ENCODE results near the gene PCTP.

The PCTP gene

DNA sequence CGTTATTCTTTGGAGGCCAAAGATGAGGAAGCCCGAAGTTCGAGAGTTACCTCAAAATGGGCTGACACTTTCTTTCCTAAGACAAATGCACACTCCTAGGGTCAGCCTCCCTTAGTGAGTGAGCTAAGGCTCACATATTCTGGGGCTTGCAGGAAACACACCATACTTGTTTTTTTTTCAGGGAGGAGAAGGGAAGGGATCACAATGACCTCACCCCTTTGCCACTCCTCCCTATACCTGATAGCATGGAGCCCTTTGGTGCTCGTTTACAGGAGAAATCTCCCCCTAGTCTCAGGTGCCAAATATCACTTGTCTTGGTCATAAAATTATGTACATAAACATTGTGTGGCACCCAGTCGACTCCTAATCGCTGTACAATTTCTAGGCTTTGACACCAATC is 23.6 kb upstream of the PCTP start:
- in situ Hi-C loops (cut with MboI; ENCODE audit: low sequenced_read_pairs) = no loop called here

DNA sequence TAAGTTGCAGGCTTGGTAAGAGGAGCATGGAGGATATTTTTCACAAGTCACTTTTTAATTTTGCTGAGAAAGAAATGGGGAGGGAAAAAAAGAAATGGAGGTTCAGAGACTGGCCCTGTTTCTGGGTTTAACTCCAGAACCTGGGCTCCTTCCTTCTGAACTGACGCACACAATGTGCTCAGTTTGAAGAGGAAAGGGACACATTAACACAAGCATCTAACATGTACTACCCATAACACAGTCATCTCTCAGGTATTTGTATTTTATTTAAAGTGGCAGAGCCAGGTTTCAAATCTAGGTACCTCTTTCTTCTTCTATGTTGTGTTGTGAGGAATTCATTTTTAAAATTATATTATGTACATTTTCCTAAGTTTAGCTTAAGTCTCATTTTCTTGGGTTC is 22.9 kb upstream of the PCTP start:
- in situ Hi-C loops (cut with MboI; ENCODE audit: low sequenced_read_pairs) = no loop called here

DNA sequence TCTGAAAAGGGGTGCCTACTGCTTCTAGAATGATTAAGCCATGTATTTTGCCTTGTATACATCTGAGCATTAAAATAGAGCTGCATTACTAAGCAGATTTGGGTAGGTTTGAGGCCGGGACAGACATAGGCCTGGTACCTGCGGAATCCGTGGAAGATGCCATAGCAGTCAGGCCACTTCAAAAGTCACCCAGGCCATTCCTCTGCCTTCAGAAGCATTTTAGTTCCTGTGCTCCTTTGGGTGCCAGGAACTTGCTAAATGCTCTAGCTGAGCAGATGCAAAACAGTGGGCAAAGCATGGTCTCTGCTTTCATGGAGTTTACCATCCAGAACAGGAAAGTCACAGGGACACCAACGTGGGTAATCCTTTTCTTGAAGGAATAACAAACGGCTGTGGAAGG is 22.5 kb upstream of the PCTP start:
- in situ Hi-C loops (cut with MboI; ENCODE audit: low sequenced_read_pairs) = no loop called here

DNA sequence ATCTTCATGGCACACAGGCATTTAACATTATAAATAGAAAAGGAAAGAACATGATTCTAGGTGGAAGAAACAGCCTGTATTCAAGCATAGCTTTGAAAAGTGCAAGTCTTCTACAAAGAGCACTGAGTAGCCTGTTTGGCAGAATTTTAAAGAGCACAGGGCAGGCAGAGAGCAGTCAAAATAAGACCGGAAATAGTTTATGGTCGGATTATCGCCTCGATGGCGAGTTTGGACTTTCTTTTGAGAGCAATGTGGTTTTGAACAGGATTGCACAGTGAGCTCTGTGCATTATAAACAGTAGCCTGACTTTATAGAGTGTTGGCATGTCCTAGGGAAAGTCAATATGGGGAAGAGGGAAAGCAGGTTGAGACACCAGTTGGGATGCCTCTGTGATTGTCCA is 22.0 kb upstream of the PCTP start:
- in situ Hi-C loops (cut with MboI; ENCODE audit: low sequenced_read_pairs) = no loop called here

DNA sequence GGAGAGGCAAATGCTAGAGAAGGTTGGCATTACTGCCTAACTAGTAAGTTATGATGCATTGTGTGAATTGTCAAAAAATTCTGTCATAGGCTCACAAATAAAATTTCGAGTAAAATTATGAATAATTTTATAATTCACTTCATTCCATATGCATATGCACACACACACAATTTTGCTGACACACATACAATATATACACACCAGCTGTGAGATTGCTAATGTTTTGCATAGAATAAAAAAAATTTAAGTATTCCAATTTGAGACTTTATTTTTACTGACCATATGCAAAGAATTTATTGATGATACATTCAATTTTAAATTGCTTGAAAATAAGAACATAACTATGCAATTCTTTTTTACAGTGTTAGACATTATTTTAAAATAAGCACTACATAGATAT is 21.4 kb upstream of the PCTP start:
- in situ Hi-C loops (cut with MboI; ENCODE audit: low sequenced_read_pairs) = no loop called here

DNA sequence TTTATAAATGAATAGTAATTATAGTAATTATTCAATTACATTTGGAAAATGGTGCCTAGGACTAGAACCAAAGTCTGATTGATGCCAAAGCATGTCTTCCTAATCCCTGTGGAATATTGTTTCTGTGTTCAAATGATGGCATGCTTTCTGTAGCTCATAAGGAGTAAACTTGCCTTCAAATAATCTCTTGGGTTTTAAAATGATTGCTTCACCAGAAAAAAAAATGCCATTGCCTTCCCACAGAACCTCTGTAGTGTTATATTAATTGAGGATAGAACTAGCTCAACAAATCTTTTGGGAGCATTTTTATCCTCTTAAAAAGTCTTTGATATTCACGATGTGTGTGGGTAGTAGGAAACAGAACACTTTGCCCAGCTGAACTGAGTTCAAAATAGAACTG is 20.5 kb upstream of the PCTP start:
- in situ Hi-C loops (cut with MboI; ENCODE audit: low sequenced_read_pairs) = no loop called here

DNA sequence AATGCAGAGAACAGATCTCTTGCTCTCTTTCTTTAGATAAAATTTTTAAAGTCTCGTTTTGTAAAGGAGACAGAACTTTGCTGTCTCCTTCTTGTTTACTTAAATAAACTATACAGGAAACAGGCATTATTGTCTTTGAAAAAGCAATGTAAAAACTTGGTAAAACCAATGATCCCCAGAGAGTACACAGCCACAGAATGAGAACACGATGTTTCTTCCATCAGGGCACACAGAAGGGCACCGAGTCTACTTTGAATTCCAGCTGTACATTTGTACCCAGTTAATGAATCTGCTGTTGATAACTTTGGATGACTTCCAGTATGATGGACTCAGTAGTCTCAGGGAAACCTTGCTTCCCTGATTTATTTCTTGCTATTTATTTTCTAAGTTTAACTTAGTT is 20.0 kb upstream of the PCTP start:
- in situ Hi-C loops (cut with MboI; ENCODE audit: low sequenced_read_pairs) = no loop called here

DNA sequence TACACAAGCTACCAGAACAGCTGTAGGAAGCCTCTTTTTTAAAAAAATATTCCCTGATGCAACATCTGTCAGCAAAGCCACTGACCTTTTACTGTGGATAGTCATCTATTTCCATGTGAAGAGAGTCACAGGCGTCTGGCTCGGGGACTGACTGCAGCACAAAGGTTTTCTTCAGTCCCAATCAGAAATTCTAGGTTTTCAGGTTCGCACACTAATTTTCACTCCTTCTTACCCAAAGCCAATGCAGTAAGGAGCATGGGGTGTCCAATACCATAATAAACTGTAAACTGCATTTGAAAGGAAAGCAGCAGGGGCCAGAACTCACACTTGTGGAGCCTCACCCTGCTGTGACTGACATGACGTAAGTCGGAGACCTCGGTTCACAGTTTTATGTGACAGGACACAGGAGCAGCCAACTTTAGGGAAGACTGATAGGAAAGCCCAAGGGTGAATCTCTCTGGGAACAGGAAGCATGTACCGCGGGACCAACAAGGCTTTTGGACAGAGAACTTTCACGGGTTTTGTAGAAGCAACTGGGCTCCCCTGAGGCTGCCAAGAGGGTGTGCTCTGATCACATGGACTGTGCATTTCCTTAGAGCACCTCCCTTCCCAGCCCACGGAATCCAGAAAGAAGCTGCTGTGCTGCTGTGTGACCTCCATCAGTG is 19.1 kb upstream of the PCTP start:
- in situ Hi-C loops (cut with MboI; ENCODE audit: low sequenced_read_pairs) = no loop called here

DNA sequence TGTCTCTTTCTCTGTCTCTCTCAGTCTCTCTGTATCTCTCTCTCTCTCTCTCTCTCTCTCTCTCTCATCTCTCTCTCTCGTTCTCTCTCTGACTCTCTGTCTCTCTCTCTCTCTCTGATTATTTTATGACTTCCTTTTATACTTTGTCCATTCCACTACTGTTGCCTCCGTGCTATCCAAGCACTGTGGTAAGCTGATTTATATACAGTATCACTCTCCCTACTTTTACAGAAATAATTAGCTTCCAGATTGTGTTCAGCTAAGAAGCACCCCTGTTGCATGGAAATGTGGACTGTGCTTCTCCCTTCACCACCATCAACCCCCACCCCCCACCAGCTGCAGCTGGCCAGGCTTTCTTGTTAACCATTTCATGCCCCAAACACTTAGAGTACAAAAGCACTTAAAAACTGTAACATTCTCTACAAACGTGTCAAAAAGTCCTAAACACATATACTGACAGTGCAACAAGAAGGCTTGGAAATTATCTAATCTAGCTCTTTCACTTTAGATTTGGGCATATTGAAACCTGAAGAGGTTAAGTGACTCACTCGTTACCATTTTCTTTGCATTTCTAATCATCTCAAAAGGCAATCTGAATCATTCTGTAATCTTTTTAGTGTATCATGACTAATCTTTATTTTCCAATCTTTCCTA is 16.6 kb upstream of the PCTP start:
- in situ Hi-C loops (cut with MboI; ENCODE audit: low sequenced_read_pairs) = no loop called here

DNA sequence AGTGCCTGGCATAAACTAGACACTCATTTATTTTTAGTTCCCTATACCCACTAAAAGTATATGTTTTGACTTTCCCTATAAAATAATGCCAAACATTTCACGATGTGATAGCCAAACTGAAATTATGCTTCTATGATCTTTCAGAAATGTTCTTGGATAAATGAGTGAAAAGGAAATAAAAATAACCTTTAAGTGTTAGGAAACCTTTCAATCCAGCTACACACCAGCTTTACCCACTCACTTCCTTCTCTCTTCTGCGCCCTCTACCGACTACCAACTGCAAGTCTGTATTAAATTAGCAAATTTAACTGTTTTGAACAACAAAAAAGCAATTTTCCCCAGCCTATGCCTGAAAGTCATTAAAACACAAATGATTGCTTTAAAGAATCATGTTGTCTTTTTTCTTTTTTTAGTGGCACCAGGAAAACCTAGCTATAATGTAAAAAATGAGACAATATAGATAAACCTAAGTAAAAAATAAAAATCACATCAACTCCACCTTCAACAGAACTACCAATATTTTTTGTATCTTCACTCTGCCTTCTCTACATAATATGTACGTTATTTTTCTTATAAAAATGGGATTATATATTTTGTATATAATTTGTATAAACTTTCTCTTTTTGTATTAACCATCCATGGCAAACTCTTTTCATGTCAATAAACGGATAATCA is 15.0 kb upstream of the PCTP start:
- in situ Hi-C loops (cut with MboI; ENCODE audit: low sequenced_read_pairs) = no loop called here

DNA sequence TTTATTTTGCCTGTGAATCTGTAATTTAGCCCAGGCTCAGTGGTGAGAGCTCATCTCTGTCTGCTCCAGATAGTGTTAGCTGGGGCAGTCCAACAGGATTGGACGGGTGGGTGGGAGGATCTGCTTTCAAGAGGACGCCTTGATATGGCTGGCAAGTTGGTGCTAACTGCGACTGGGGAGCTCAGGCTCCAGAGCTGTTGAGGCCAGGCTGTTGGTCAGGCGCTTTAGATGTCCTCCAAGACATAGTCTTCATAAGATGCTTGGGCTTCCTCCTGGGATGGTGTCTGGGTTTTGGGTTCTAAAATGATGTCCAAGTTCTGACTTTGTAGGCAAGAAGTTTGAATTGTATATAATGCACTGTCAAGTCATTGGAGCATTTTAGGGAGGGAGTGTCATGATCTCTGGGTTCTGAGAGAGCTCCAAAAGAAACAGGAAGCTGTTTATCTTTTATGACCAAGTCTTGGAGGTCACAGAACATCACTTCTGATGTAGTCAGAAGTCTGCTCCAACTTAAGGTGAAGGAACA is 12.8 kb upstream of the PCTP start:
- in situ Hi-C loops (cut with MboI; ENCODE audit: low sequenced_read_pairs) = no loop called here

DNA sequence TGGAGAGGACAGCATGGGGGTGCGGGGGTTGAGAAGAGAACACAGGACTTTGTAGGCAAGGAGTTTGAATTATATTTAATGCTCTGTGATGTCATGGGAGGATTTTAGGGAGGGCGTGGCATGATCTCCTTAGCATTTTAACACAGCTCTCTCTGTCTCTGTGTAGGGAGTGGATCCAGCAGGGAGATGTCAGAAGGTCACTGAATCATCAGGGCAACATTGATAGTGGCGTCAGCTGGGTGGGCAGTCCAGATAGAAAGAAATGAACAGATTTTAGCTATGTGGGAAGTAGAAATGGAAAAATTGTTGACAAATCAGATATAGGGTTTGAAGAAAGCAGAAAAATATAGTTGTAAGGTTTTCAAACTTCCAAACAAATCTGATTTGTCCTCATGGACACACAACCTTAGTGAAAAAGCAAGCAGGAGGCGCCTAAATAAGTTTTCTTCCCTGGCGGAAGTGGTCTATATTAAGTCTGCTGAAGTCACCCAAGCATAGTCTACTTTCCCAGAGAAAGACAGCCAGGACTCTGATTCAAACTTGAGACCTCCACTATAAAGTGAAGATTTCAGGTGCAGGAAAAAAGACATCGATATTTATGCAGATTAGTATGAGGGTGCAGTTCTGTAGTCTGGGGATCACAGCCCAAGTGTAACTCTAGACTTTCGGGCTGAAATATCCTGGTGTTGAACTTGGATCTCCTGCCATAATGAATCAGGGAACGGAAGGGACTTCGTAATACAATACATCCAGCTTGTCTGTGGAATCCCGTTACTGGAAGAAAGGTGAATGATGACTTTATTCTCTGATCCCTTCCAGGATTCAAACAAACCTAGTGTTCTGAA is 10.1 kb upstream of the PCTP start:
- in situ Hi-C loops (cut with MboI; ENCODE audit: low sequenced_read_pairs) = no loop called here

DNA sequence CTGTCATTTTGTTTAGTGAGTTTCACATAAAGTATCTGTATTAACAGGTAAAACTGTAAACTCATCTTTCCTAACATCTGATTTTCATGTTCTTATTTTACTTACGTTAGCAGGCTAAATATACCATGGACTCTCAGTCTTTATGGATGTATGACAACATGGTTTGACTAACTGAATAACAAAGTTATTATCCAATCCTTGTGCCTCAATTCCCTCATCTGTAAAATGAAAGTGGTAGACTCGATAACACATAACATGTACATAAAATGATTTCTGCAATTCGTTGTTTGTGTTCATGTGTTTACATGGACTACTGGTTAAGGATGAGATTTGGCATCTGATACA is 9.5 kb upstream of the PCTP start:
- in situ Hi-C loops (cut with MboI; ENCODE audit: low sequenced_read_pairs) = no loop called here

DNA sequence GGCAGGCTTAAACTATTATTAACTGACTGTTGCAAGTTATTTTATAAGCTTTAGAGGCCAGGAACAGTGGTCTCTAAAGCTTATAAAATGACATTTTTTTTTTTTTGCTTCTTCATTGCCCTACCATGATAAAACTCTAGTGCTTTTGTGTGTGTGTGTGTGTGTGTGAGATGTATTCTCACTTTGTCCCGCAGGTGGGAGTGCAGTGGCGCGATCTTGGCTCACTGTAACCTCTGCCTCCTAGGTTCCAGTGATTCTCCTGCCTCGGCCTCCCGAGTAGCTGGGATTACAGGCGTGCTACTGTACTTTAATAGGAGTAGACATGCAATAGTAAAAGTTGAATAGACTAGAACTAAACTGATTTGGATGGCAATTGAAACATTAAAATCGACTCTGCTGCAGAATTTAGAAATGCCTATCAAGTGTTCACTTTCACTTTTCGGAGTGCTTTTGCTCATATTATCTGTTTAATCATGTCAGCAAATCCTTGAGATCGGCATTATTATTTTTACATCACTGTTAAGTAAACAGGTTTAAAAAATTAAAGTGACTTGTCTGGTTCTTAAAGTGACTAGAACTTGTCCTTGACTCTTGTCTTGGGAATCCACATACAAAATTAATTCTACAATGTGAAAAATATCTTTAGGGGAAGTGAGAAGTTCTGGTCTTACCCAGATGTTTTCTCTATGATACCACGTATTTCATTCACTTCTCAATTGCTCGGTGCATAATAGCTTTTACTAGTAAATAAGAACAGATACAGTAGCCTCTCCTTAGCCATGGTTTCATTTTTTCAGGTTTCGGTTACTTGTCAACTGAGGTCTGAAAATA is 8.4 kb upstream of the PCTP start:
- in situ Hi-C loops (cut with MboI; ENCODE audit: low sequenced_read_pairs) = no loop called here

DNA sequence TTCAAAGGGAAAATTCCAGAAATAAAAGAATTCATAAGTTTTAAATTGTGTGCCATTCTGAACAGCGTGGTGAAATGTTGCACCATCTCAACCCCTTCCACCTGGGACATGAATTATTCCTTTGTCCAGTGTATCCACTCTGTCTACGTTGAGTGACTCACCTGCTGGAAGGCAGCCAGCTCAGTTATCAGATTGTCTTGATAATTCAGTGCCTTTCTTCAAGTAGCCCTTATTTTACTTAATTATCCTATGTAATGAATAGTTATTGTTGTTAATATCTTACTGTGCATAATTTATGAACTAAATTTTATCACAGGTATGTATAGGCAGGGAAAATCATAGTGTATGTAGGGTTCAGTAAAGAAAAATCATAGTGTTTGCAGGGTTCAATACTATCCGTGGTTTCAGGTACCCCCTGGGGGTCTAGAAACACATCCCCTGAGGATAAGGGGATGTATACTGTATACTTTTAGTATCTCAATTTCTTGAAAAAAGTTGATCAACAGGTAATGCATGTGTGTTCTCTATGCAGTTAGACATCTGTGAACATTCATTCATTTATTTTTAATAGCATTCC is 7.7 kb upstream of the PCTP start:
- in situ Hi-C loops (cut with MboI; ENCODE audit: low sequenced_read_pairs) = no loop called here

DNA sequence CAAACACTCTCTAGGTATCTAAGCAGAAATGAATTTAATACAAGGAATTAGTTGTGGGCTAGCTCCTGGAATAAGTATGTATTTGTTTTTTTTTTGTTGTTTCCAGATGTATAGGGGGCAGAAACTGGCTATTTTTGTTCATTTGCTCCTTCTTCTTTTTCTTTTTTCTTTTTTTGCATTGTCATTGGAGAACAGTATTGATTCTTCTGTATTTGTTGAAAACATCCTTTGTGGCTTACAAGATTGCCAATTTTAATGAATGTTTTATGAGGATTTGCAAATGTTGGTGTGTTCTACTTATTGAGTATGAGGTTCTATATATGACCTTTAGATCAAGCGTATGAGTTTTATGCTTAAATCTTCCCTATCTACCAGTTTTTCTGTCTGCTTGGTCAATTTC is 5.6 kb upstream of the PCTP start:
- in situ Hi-C loops (cut with MboI; ENCODE audit: low sequenced_read_pairs) = no loop called here

DNA sequence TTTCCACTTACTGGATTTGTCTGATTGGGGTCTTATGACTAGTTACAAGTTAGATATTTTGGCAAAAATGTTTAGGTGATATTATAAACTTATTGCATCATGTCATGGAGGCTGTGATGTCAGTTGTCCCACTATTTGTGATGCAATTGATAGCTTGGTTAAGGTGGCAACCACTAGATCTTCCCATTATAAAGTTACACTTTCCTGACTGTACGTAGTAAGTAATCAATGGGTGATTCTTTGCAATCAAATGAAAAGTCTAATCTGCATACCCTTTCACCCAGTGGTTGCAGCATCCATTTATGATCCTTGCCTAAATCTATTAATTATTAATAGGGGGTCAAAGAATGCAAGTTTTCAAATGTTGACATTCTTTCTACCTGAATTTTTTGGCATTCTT is 4.4 kb upstream of the PCTP start:
- in situ Hi-C loops (cut with MboI; ENCODE audit: low sequenced_read_pairs) = no loop called here

DNA sequence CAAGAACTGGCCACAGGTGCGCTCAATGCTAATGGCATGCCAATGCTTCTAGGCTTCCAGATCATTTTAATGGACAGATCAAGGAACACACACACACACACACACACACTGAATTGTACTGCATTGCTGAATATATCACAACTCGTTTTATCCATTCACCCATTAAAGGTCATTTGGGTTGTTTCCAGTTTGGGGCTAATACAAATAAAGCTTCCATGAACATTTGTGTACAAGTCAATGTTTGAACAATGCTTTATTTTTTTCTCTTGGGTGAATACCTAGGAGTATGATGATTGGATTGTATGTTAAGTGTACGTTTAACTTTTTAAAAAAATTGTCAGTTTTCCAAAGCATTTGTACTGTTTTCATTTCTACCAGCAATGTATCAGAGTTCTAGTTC is 3.6 kb upstream of the PCTP start:
- in situ Hi-C loops (cut with MboI; ENCODE audit: low sequenced_read_pairs) = no loop called here

DNA sequence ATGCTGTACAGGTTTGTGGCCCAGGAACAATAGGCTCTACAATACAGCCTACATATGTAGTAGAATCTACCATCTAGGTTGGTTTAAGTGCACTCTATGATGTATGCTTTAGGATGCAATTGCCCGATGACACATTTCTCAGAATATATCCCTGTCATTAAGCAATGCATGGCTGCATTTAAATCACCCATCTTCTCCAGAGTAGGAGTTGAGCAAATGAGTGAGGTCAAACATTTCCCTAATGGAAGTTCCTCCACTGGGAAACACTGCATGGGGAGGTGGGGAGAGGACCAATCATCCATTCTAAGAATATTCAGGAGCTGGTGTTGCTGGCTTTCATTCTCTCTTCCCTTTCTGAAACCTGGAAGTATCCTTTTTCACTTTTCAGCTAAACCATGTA is 2.0 kb upstream of the PCTP start:
- in situ Hi-C loops (cut with MboI; ENCODE audit: low sequenced_read_pairs) = no loop called here

DNA sequence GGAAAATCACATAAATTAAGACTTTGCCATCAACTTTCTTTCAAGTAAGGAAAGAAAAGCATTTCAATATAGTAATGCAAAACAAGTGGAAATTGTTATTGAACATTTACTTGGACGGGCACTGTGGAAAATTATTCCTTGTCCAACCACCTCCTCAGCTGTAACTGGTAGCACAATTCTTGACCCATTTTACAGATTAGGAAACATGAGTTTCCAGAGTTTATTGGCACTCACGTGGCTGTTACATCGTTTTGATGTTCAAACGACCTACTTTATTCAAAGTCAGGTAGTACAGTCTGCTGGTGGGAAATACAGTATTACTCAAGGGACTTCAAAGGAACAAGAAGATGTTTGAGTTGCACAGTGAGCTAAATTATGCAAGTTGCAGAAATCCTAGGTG is 866 bp upstream of the PCTP start:
- in situ Hi-C loops (cut with MboI; ENCODE audit: low sequenced_read_pairs) = no loop called here

Measured in HL-60/S4 (cell line).